LNCaP clone FGC (cell line): Measurements from ENCODE around the gene TMEM147.

Source experiments
- DNase-seq: peaks from one replicate; pipeline ENCODE4 v3.0.0-alpha.2; 2011; ENCODE audit warnings: low read depth
- H3K4me3 ChIP-seq: 2 replicates; pipeline ENCODE4 v1.5.1; 2011; ENCODE audit warnings: mild to moderate bottlenecking, low read depth, low read length, control low read depth
- CTCF ChIP-seq: IDR thresholded peaks from 2 replicates; pipeline ENCODE4 v1.5.1; 2012; ENCODE audit warnings: mild to moderate bottlenecking; ENCODE audit not compliant: control insufficient read depth, insufficient read depth; ENCODE audit errors: extremely low read depth

TMEM147 gene

GRCh38 chr19:35554076-35554475, 8.7 kb downstream of the TMEM147 start:
- no peak overlapping the region for H3K4me3 ChIP-seq
- no peak for DNase-seq
- TF ChIP-seq CTCF = no peak

GRCh38 chr19:35555301-35556005, 10.0 kb downstream of the TMEM147 start:
- H3K4me3 ChIP-seq = no peak overlapping the region
- no peak for DNase-seq

GRCh38 chr19:35556025-35556590, 10.7 kb downstream of the TMEM147 start:
- no peak overlapping the region for H3K4me3 ChIP-seq
- TF ChIP-seq CTCF = no peak
- no peak for DNase-seq

More at GRCh38 chr19:35555301-35556005, 10.0 kb downstream of the TMEM147 start:
- TF ChIP-seq CTCF = peak; percentile 21; the same call in 1 of the 2 replicates

- no peak for DNase-seq
- H3K4me3 ChIP-seq = no peak overlapping the region
- no peak for TF ChIP-seq CTCF
Observed at GRCh38 chr19:35556846-35557538, 11.6 kb downstream of the TMEM147 start.

GRCh38 chr19:35557539-35558399, 12.3 kb downstream of the TMEM147 start:
- no peak for DNase-seq
- H3K4me3 ChIP-seq = no peak overlapping the region
- TF ChIP-seq CTCF = no peak

- no peak for TF ChIP-seq CTCF
- no peak overlapping the region for H3K4me3 ChIP-seq
- DNase-seq = no peak
Observed at GRCh38 chr19:35558400-35559280, 13.2 kb downstream of the TMEM147 start.
